ENCODE results near the gene HSPA1B.

Gene HSPA1B

DNA sequence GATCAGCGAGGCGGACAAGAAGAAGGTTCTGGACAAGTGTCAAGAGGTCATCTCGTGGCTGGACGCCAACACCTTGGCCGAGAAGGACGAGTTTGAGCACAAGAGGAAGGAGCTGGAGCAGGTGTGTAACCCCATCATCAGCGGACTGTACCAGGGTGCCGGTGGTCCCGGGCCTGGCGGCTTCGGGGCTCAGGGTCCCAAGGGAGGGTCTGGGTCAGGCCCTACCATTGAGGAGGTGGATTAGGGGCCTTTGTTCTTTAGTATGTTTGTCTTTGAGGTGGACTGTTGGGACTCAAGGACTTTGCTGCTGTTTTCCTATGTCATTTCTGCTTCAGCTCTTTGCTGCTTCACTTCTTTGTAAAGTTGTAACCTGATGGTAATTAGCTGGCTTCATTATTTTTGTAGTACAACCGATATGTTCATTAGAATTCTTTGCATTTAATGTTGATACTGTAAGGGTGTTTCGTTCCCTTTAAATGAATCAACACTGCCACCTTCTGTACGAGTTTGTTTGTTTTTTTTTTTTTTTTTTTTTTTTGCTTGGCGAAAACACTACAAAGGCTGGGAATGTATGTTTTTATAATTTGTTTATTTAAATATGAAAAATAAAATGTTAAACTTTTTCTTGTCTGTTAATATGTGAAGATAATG is 2.2 kb downstream of the HSPA1B start:
- no peak for DNase-seq (ENCODE audit: low read depth)
- peak overlapping the region; percentile 57 for H3K4me3 ChIP-seq (ENCODE audit: low read length)
- TF ChIP-seq, protein P1, sequence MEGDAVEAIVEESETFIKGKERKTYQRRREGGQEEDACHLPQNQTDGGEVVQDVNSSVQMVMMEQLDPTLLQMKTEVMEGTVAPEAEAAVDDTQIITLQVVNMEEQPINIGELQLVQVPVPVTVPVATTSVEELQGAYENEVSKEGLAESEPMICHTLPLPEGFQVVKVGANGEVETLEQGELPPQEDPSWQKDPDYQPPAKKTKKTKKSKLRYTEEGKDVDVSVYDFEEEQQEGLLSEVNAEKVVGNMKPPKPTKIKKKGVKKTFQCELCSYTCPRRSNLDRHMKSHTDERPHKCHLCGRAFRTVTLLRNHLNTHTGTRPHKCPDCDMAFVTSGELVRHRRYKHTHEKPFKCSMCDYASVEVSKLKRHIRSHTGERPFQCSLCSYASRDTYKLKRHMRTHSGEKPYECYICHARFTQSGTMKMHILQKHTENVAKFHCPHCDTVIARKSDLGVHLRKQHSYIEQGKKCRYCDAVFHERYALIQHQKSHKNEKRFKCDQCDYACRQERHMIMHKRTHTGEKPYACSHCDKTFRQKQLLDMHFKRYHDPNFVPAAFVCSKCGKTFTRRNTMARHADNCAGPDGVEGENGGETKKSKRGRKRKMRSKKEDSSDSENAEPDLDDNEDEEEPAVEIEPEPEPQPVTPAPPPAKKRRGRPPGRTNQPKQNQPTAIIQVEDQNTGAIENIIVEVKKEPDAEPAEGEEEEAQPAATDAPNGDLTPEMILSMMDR (conservative IDR thresholded peaks at IDR 0.05; ENCODE audit: low read depth, low read length), result peak; percentile 31

DNA sequence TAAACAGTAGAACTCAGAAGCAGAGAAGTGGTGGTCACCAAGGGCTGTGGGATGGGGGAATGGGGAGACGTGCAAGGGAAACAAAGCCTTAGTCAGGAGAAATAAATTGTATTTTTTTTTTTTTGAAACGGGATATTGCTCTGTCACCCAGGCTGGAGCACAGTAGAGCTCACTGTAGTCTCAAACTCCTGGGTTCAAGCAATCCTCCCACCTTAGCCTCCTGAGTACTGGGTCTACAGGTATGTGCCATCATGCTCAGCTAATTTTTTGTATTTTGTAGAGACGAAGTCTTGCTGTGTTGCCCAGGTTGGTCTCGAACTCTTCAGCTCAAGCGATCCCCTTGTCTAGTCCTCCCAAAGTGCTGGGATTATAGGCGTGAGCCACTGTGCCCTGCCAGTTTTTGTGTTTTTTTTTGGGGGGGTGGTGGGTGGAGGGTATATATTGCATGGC is 3.4 kb downstream of the HSPA1B start:
- DNase-seq (ENCODE audit: low read depth), result no peak
- H3K4me3 ChIP-seq (ENCODE audit: low read length), result peak overlapping the region; percentile 57
- TF ChIP-seq, protein P1 (conservative IDR thresholded peaks at IDR 0.05; ENCODE audit: low read depth, low read length), result no peak

DNA sequence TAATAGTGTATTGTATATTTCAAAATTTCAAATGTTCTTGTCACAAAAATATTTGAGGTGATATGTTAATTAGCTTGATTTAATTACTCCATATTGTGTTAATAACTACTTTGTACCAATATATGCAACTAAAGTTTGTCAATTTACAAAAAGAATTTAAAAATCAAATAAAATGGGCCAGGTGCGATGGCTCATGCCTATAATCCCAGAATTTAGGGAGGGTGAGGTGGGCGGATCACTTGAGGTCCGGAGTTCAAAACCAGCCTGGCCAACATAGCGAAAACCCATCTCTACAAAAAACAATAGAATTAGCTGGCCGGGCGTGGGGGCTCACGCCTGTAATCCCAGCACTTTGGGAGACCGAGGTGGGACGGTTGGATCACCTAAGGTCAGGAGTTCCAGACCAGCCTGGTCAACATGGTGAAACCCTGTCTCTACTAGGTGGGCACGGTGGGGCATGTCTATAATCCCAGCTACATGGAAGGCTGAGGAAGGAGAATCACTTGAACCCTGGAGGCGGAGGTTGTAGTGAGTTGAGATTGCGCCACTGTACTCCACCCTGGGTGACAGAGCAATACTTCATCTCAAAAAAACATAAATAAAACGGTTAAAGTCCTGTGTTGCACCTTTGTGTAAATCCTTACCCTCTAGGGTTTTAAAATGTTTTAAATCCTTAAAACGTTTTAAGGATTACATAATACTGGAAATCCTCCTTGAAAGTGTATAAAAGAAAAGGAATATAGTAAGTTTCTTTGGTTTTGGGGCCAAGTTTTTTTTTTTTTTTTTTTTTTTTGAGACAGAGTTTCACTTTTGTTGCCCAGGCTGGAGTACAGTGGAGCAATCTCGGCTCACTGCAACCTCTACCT is 4.0 kb downstream of the HSPA1B start:
- peak overlapping the region; percentile 57 for H3K4me3 ChIP-seq (ENCODE audit: low read length)
- no peak for DNase-seq (ENCODE audit: low read depth)
- TF ChIP-seq, protein P1 (conservative IDR thresholded peaks at IDR 0.05; ENCODE audit: low read depth, low read length), result no peak

DNA sequence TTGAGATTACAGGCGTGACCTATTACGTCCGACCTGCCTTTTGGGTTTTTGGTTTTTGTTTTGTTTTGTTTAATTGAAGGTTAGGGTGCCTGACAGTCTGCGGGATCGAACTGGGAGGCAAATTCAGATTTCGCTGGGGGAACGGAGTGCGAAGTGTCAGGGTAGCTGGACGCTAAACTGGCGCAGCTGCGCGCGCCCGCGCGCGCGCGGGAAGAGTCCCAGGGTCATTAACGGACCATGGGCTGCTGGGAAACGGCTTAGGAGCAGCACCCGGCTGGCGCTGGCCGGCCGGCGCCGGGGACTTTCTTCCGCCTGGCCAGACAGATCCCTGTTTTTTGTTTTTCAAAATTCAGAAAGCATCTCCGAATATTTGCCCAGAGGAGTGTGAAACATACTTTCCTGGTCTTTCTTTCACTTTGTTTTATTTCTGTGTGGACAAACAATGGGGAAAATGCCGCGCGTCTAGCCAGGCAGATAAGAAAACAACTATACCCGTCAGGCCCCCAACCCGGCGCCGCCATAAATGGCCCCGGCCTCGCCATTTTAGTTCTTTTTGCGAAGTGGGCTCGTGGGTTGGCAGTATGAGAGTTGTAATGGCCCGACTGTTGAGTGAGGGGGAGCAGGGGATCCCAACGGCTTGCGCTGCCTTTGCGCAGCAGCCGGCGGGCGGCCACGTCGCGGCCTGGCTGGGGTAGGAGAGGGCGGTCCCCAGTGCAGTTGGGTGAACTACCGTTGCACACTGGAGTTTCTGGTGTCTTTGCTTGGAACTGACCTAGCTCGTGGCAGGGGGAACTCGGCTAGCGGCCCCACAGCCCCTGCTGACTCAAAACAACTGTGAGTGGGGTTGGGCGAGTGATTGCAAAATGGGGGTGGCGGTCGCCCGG is 7.1 kb downstream of the HSPA1B start:
- TF ChIP-seq, protein P1 (conservative IDR thresholded peaks at IDR 0.05; ENCODE audit: low read depth, low read length), result no peak
- DNase-seq (ENCODE audit: low read depth), result no peak
- H3K4me3 ChIP-seq (ENCODE audit: low read length), result peak overlapping the region; percentile 97

DNA sequence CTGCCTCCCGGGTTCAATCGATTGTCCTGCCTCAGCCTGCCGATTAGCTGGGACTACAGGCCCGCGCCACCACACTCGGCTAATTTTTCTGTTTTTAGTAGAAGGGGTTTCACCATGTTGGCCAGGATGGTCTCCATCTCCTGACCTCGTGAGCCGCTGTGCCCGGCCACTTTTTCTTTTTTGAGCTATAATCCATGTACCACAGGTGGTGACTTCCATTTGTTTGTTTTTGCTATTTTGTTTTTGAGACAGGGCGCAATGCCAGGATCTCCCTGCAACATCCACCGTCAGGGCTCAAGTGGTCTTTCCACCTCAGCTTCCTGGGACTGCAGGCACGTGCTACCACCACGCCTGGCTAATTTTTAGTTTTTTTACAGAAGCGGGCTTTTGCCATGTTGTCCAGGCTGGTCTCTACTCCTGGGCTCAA is 8.5 kb downstream of the HSPA1B start:
- no peak for DNase-seq (ENCODE audit: low read depth)
- TF ChIP-seq, protein P1 (conservative IDR thresholded peaks at IDR 0.05; ENCODE audit: low read depth, low read length), result no peak
- peak overlapping the region; percentile 97 for H3K4me3 ChIP-seq (ENCODE audit: low read length)

DNA sequence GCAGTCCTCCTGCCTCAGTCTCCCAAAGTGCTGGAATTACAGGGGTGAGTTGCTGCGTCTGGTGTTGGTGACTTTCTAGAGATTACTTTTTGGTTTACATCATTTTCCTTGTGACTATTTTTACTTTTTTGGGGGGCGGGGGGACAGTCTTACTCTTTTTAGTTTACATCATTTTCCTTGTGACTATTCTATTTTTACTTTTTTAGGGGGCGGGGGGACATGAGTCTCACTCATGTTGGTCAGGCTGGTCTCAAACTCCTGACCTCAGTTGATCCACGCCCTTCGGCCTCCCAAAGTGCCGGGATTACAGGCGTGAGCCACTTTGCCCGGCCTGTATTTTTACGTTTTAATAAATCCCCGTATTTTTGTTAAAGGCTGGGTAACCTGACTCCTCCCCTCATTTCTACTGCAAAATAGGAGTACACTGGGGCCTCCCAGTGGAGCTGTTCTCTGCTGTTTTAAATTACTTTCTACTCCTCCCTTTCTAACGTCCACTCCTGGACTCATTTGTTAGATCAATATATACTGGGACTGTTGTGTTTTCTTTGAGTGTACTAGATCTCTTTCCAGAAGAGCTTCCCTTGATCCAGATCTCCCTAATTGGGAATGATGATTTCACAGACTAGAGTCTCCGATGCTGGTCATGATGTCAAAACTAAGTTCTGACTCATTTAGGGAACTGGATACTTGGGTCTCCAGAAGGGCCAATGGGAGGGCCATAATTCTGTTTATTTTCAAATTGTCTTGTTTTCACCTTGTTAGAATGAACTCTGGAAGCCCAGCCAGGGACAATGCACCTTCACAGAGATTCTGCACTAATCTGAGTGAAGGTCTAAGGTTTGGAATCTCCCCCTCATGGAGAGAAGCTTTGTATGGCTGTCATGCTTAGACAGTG is 9.2 kb downstream of the HSPA1B start:
- TF ChIP-seq, protein P1 (conservative IDR thresholded peaks at IDR 0.05; ENCODE audit: low read depth, low read length), result peak; percentile 17
- no peak for DNase-seq (ENCODE audit: low read depth)
- H3K4me3 ChIP-seq (ENCODE audit: low read length), result peak overlapping the region; percentile 97

Measured in retinal pigment epithelial cell (primary cell).